Activated naive CD8-positive, alpha-beta T cell treated with anti-CD3 and anti-CD28 coated beads, Interleukin-2, amount 10 ng/mL, durations not matched to agents 7 days and 5 days (primary cell): Measurements from ENCODE around the gene TTC9C. TPM values are rescaled to one million over a fixed set of nuclear protein-coding genes. Genes with fewer than 3 reads are reported as not detected.
"Not testable (repeated sequence)": the region's sequence is repeated elsewhere in the genome, so short reads cannot be mapped to it uniquely, and the experiment has no call there.

ENCODE experiments used
- ATAC-seq: fragments of 150-1000 bp; cut with Tn5 transposase; one replicate; pipeline ENCODE4 v1.10.0; 2021; ENCODE audit warnings: low read depth, moderate library complexity
- POLR2A ChIA-PET: fragments of 350-600 bp; sonication (Branson Sonifier 250); formaldehyde crosslinking; loops from one replicate; lab custom pipeline; 2021; ENCODE audit warnings: antibody characterized with exemption; lab: Charles Lee
- DNase-seq: peaks from one replicate; pipeline ENCODE4 v3.0.0; 2021
- H3K27ac Mint-ChIP-seq: one replicate; pipeline ENCODE4 v1.8.0; 2022; ENCODE audit warnings: mild to moderate bottlenecking, mixed read lengths
- H3K27me3 Mint-ChIP-seq: one replicate; pipeline ENCODE4 v1.8.0; 2022; ENCODE audit warnings: mild to moderate bottlenecking, moderate library complexity, mixed read lengths
- H3K36me3 Mint-ChIP-seq: one replicate; pipeline ENCODE4 v1.8.0; 2021; ENCODE audit warnings: mild to moderate bottlenecking, mixed read lengths
- H3K4me1 Mint-ChIP-seq: one replicate; pipeline ENCODE4 v1.8.0; 2021; ENCODE audit warnings: mixed read lengths
- H3K4me3 Mint-ChIP-seq: one replicate; pipeline ENCODE4 v1.8.0; 2022; ENCODE audit warnings: mild to moderate bottlenecking, moderate library complexity, mixed read lengths
- H3K9me3 Mint-ChIP-seq: one replicate; pipeline ENCODE4 v1.8.0; 2021; ENCODE audit warnings: mixed read lengths
- total RNA-seq, 2 experiments: library from RNA; stranded (reverse); gene quantifications; one replicate each; pipeline ENCODE4 v1.2.3, GENCODE V29; 2021

TTC9C gene
- total RNA-seq, 2 experiments from 2014 or later: 49.5 to 56.4 TPM

GRCh38 chr11:62727872-62728170 is 465 bp upstream of the TTC9C start:
- peaks cover 28% of the 10 kb centered on the region for H3K36me3 Mint-ChIP-seq

GRCh38 chr11:62730076-62730475 is 1.8 kb downstream of the TTC9C start:
- not testable (repeated sequence) for H3K9me3 Mint-ChIP-seq, ATAC-seq, H3K27me3 Mint-ChIP-seq
- peak overlapping the region; percentile 100 for H3K4me3 Mint-ChIP-seq
- peak overlapping the region; percentile 38 for H3K27ac Mint-ChIP-seq
- H3K4me1 Mint-ChIP-seq: peaks cover 26% of the 10 kb centered on the region
- POLR2A ChIA-PET: interaction anchor here (0.6 to 8.3 kb wide), 10 partner anchors 21 to 178 kb away, joined by 3 to 107 read pairs (median 23); partner anchors contain the start of genes BSCL2, GNG3, LBHD1 and POLR2G
- DNase-seq: peak; percentile 10
- peaks cover 24% of the 10 kb centered on the region for H3K36me3 Mint-ChIP-seq

More at GRCh38 chr11:62727872-62728170, 465 bp upstream of the TTC9C start:
- H3K27ac Mint-ChIP-seq: peak overlapping the region; percentile 98
- no peaks in the 10 kb centered on the region for H3K9me3 Mint-ChIP-seq
- ATAC-seq: peak; percentile 55
- peaks cover 34% of the 10 kb centered on the region for H3K4me1 Mint-ChIP-seq
- no peak for DNase-seq
- peak overlapping the region; percentile 100 for H3K4me3 Mint-ChIP-seq
- POLR2A ChIA-PET: interaction anchor here (0.6 to 8.3 kb wide), 38 partner anchors 9 to 176 kb away, joined by 3 to 107 read pairs (median 8); partner anchors contain the start of genes B3GAT3, BSCL2, C11orf98 and CSKMT
- H3K27me3 Mint-ChIP-seq: no peaks in the 10 kb centered on the region

GRCh38 chr11:62732830-62733229 is 4.5 kb downstream of the TTC9C start:
- H3K27me3 Mint-ChIP-seq: no peaks in the 10 kb centered on the region
- no peak for ATAC-seq
- peaks cover 14% of the 10 kb centered on the region for H3K36me3 Mint-ChIP-seq
- DNase-seq: peak; percentile 14
- POLR2A ChIA-PET: no interaction called here
- no peaks in the 10 kb centered on the region for H3K9me3 Mint-ChIP-seq
- H3K4me3 Mint-ChIP-seq: no peak overlapping the region
- no peak overlapping the region for H3K27ac Mint-ChIP-seq
- H3K4me1 Mint-ChIP-seq: peaks cover 19% of the 10 kb centered on the region

GRCh38 chr11:62737196-62737595 is 8.9 kb downstream of the TTC9C start:
- ATAC-seq (no peak), DNase-seq (no peak)
- H3K9me3 Mint-ChIP-seq: no peaks in the 10 kb centered on the region
- H3K27ac Mint-ChIP-seq: no peak overlapping the region
- peaks cover 16% of the 10 kb centered on the region for H3K36me3 Mint-ChIP-seq
- no peaks in the 10 kb centered on the region for H3K27me3 Mint-ChIP-seq
- POLR2A ChIA-PET: interaction anchor here (0.6 to 1.1 kb wide), 2 partner anchors 98 to 155 kb away, joined by 3 read pairs; no protein-coding TSS in a partner anchor
- H3K4me1 Mint-ChIP-seq: peaks cover 7% of the 10 kb centered on the region
- no peak overlapping the region for H3K4me3 Mint-ChIP-seq

- peaks cover 3% of the 10 kb centered on the region for H3K36me3 Mint-ChIP-seq
- no peak for DNase-seq
Observed at GRCh38 chr11:62747475-62748160, 19.3 kb downstream of the TTC9C start.

GRCh38 chr11:62749931-62750330 is 21.6 kb downstream of the TTC9C start:
- H3K4me1 Mint-ChIP-seq: peaks cover 27% of the 10 kb centered on the region
- H3K27me3 Mint-ChIP-seq, ATAC-seq, H3K27ac Mint-ChIP-seq, H3K36me3 Mint-ChIP-seq, H3K4me3 Mint-ChIP-seq, H3K9me3 Mint-ChIP-seq, DNase-seq: not testable (repeated sequence)
- POLR2A ChIA-PET: interaction anchor here (6.2 kb wide), 1 partner anchor 91 kb away, joined by 73 read pairs; the partner anchor contains the start of gene WDR74

More at GRCh38 chr11:62747475-62748160, 19.3 kb downstream of the TTC9C start:
- H3K4me3 Mint-ChIP-seq: no peak overlapping the region
- H3K4me1 Mint-ChIP-seq: peaks cover 15% of the 10 kb centered on the region
- no peak overlapping the region for H3K27ac Mint-ChIP-seq
- H3K9me3 Mint-ChIP-seq: no peaks in the 10 kb centered on the region
- no peak for ATAC-seq
- H3K27me3 Mint-ChIP-seq: no peaks in the 10 kb centered on the region
- POLR2A ChIA-PET: interaction anchor here (1.2 to 1.8 kb wide), 2 partner anchors 20 to 108 kb away, joined by 4 to 5 read pairs; partner anchors contain the start of gene HNRNPUL2

- POLR2A ChIA-PET: interaction anchor here (0.6 to 6.2 kb wide), 6 partner anchors 18 to 88 kb away, joined by 3 to 73 read pairs (median 14); partner anchors contain the start of genes HNRNPUL2, TAF6L, TMEM179B and WDR74
- peaks cover 3% of the 10 kb centered on the region for H3K36me3 Mint-ChIP-seq
- peak overlapping the region; percentile 96 for H3K4me3 Mint-ChIP-seq
- H3K27me3 Mint-ChIP-seq: no peaks in the 10 kb centered on the region
- ATAC-seq: no peak
- H3K27ac Mint-ChIP-seq: peak overlapping the region; percentile 98
- no peak for DNase-seq
- H3K4me1 Mint-ChIP-seq: peaks cover 29% of the 10 kb centered on the region
- no peaks in the 10 kb centered on the region for H3K9me3 Mint-ChIP-seq
Observed at GRCh38 chr11:62752177-62752785, 24.0 kb downstream of the TTC9C start.

GRCh38 chr11:62752994-62753735 is 24.9 kb downstream of the TTC9C start:
- H3K9me3 Mint-ChIP-seq: no peaks in the 10 kb centered on the region
- peak overlapping the region; percentile 96 for H3K4me3 Mint-ChIP-seq
- peak overlapping the region; percentile 98 for H3K27ac Mint-ChIP-seq
- peaks cover 29% of the 10 kb centered on the region for H3K4me1 Mint-ChIP-seq
- peaks cover 3% of the 10 kb centered on the region for H3K36me3 Mint-ChIP-seq
- DNase-seq (no peak), ATAC-seq (no peak)
- POLR2A ChIA-PET: interaction anchor here (0.5 to 6.2 kb wide), 35 partner anchors 8 to 179 kb away, joined by 3 to 73 read pairs (median 6); partner anchors contain the start of genes C11orf98, CSKMT, EEF1G and HNRNPUL2
- H3K27me3 Mint-ChIP-seq: no peaks in the 10 kb centered on the region

- ATAC-seq: peak; percentile 99
- peak within 1 kb of the TSS; percentile 96 for H3K4me3 Mint-ChIP-seq
- peaks cover 3% of the 10 kb centered on the region for H3K36me3 Mint-ChIP-seq
- peak within 1 kb of the TSS; percentile 98 for H3K27ac Mint-ChIP-seq
- peaks cover 4% of the 10 kb centered on the region for H3K27me3 Mint-ChIP-seq
- DNase-seq: peak; percentile 95
- H3K9me3 Mint-ChIP-seq: no peaks in the 10 kb centered on the region
- H3K4me1 Mint-ChIP-seq: peaks cover 26% of the 10 kb centered on the region
- POLR2A ChIA-PET: interaction anchor here (0.5 to 6.2 kb wide), 44 partner anchors 9 to 415 kb away, joined by 3 to 73 read pairs (median 5); partner anchors contain the start of genes C11orf98, CSKMT, EEF1G and GANAB
Observed at GRCh38 chr11:62753736-62754603, 25.7 kb downstream of the TTC9C start, which contains the start of gene ZBTB3. Gene ZBTB3 (minus strand): TSS chr11:62754160. CDS start chr11:62753664, 496 bp downstream.

GRCh38 chr11:62755086-62755615 is 26.9 kb downstream of the TTC9C start:
- H3K4me1 Mint-ChIP-seq: peaks cover 20% of the 10 kb centered on the region
- no peaks in the 10 kb centered on the region for H3K9me3 Mint-ChIP-seq
- H3K36me3 Mint-ChIP-seq: no peaks in the 10 kb centered on the region
- POLR2A ChIA-PET: interaction anchor here (1.3 to 6.2 kb wide), 7 partner anchors 16 to 181 kb away, joined by 3 to 73 read pairs (median 15); partner anchors contain the start of genes C11orf98, CSKMT, EEF1G and HNRNPUL2
- DNase-seq: no peak
- peaks cover 4% of the 10 kb centered on the region for H3K27me3 Mint-ChIP-seq
- no peak overlapping the region for H3K27ac Mint-ChIP-seq
- no peak for ATAC-seq
- H3K4me3 Mint-ChIP-seq: peak overlapping the region; percentile 96

- Mint-ChIP-seq H3K4me3 (no peak overlapping the region), H3K4me1 (peaks cover 22% of the 10 kb centered on the region)
- POLR2A ChIA-PET: interaction anchor here (1.2 to 3.0 kb wide), 2 partner anchors 9 to 29 kb away, joined by 4 to 13 read pairs; partner anchors contain the start of gene TMEM179B
Observed at GRCh38 chr11:62757846-62758788, 29.8 kb downstream of the TTC9C start.

More at GRCh38 chr11:62757846-62758788, 29.8 kb downstream of the TTC9C start:
- no peaks in the 10 kb centered on the region for H3K9me3 Mint-ChIP-seq
- DNase-seq: no peak
- no peak for ATAC-seq
- peaks cover 3% of the 10 kb centered on the region for H3K36me3 Mint-ChIP-seq
- H3K27ac Mint-ChIP-seq: no peak overlapping the region
- peaks cover 4% of the 10 kb centered on the region for H3K27me3 Mint-ChIP-seq
